HepG2 (cell line): ENCODE measurements around the gene DDX28. TPM values are rescaled to one million over a fixed set of nuclear protein-coding genes. Genes with fewer than 3 reads are reported as not detected.

ENCODE experiments used
- ATAC-seq: fragments of 200-7000 bp; cut with Tn5 transposase; 3 replicates; pipeline ENCODE4 v1.9.1; 2020; ENCODE audit warnings: mild to moderate bottlenecking, moderate library complexity
- BruUV-seq: library from RNA; stranded (reverse); fragments of 400-500 nt; replicated peaks from 2 replicates; lab custom pipeline; 2021; lab: Mats Ljungman, UMichigan
- CTCF ChIA-PET: fragments of 300-600 bp; formaldehyde crosslinking; extraction: SDS; loops from one replicate; lab custom pipeline; 2021; ENCODE audit warnings: low total read pairs, inconsistent platforms, low intra/inter-chr PET ratio; lab: Yijun Ruan, JAX
- POLR2A ChIA-PET: fragments of 350-600 bp; sonication (Branson Sonifier 250); formaldehyde crosslinking; loops from one replicate; lab custom pipeline; 2020; ENCODE audit warnings: antibody characterized with exemption, inconsistent platforms; lab: Yijun Ruan, JAX
- DNase-seq: peaks from one replicate; pipeline ENCODE4 v3.0.0-alpha.2; 2015; ENCODE audit warnings: low spot score
- FAIRE-seq: peaks from 3 replicates; lab custom pipeline; 2011; peaks lifted over from hg19 to GRCh38; lab: Jason Lieb, UNC
- H2AFZ ChIP-seq: one replicate; pipeline ENCODE4 v1.6.1; 2011; ENCODE audit warnings: low read length, inconsistent platforms
- H3K27ac ChIP-seq: fragments of 300-600 bp; 3 replicates; pipeline ENCODE4 v1.8.0; 2011; ENCODE audit warnings: mixed run types, mild to moderate bottlenecking, mixed read lengths, low read length, inconsistent platforms; ENCODE audit not compliant: insufficient read depth; ENCODE audit errors: extremely low read length
- H3K27me3 ChIP-seq, 2 experiments: fragments of 200-600 bp in 1 of 2; 2 replicates in 1 of 2; 3 replicates in 1 of 2; pipeline versions ENCODE4 v1.6.0 to v1.8.0; 2011; ENCODE audit warnings: low read length in 2 of 2, mild to moderate bottlenecking in 2 of 2, moderate library complexity in 2 of 2, inconsistent platforms in 1 of 2; ENCODE audit not compliant: insufficient read depth in 2 of 2, control insufficient read depth in 1 of 2
- H3K36me3 ChIP-seq, 2 experiments: fragments of 200-600 bp in 1 of 2; replicated peaks in 1 of 2; 2 replicates in 1 of 2; 3 replicates in 1 of 2; pipeline versions ENCODE4 v1.5.1 to v1.8.0; 2011; ENCODE audit warnings: low read length in 2 of 2, inconsistent platforms in 1 of 2; ENCODE audit not compliant: insufficient read depth in 2 of 2, control insufficient read depth in 1 of 2
- H3K4me1 ChIP-seq: 2 replicates; pipeline ENCODE4 v1.5.1; 2012; ENCODE audit warnings: low read length, inconsistent platforms; ENCODE audit not compliant: insufficient read depth
- H3K4me2 ChIP-seq: 2 replicates; pipeline ENCODE4 v1.6.0; 2011; ENCODE audit warnings: low read depth, low read length, inconsistent platforms
- H3K4me3 ChIP-seq, 3 experiments: fragments of 200-600 bp in 1 of 3; sonication (generic), shearing (Covaris generic) in 1 of 3; replicated peaks in 1 of 3; 2 replicates each; pipeline ENCODE4 v1.5.1; 2011 to 2016; ENCODE audit warnings: low read length in 3 of 3, inconsistent platforms in 2 of 3, low read depth in 2 of 3, mild to moderate bottlenecking in 2 of 3, control low read depth in 1 of 3, mixed read lengths in 1 of 3; ENCODE audit not compliant: insufficient read depth in 1 of 3
- H3K79me2 ChIP-seq: one replicate; pipeline ENCODE4 v1.6.1; 2011; ENCODE audit warnings: low read length, inconsistent platforms; ENCODE audit not compliant: insufficient read depth
- H3K9ac ChIP-seq: 2 replicates; pipeline ENCODE4 v1.6.0; 2011; ENCODE audit warnings: mild to moderate bottlenecking, low read depth, low read length, inconsistent platforms; ENCODE audit not compliant: insufficient read depth
- H3K9me3 ChIP-seq: 2 replicates; pipeline ENCODE4 v1.5.1; 2012; ENCODE audit warnings: mild to moderate bottlenecking, low read length
- H4K20me1 ChIP-seq: 2 replicates; pipeline ENCODE4 v1.6.0; 2011; ENCODE audit warnings: inconsistent platforms, mild to moderate bottlenecking, low read length, moderate library complexity; ENCODE audit not compliant: insufficient read depth
- CHCHD3 ChIP-seq: sonication (generic); formaldehyde crosslinking; IDR thresholded peaks from 2 replicates; pipeline ENCODE4 v1.8.0; 2022; ENCODE audit warnings: mild to moderate bottlenecking, missing genetic modification reagents, moderate library complexity
- ETV5 ChIP-seq: IDR thresholded peaks from 2 replicates; pipeline ENCODE4 v1.6.1; 2018; ENCODE audit warnings: missing biosample characterization, missing genetic modification reagents, inconsistent platforms, borderline replicate concordance
- KDM6A ChIP-seq: IDR thresholded peaks from 2 replicates; pipeline ENCODE4 v1.6.1; 2016; ENCODE audit warnings: low read depth
- KMT2A ChIP-seq: sonication (generic); formaldehyde crosslinking; IDR thresholded peaks from 2 replicates; pipeline ENCODE4 v1.4.0; 2020; ENCODE audit warnings: missing genetic modification reagents
- MLXIP ChIP-seq: sonication (generic); formaldehyde crosslinking; IDR thresholded peaks from 2 replicates; pipeline ENCODE4 v1.9.0; 2021; ENCODE audit warnings: missing genetic modification reagents, borderline replicate concordance
- POLR2G ChIP-seq: fragments of 200-400 bp; formaldehyde crosslinking; IDR thresholded peaks from 2 replicates; pipeline ENCODE4 v1.6.1; 2018; ENCODE audit warnings: mild to moderate bottlenecking, low read depth, low read length, moderate library complexity
- RELA ChIP-seq: sonication (generic); formaldehyde crosslinking; IDR thresholded peaks from 2 replicates; pipeline ENCODE4 v1.4.0; 2020; ENCODE audit warnings: missing genetic modification reagents
- SRY ChIP-seq: sonication (generic); formaldehyde crosslinking; IDR thresholded peaks from 2 replicates; pipeline ENCODE4 v1.8.0; 2022; ENCODE audit warnings: mild to moderate bottlenecking, missing genetic modification reagents
- ZFYVE20 ChIP-seq: sonication (generic); formaldehyde crosslinking; IDR thresholded peaks from 2 replicates; pipeline ENCODE4 v1.8.0; 2023; ENCODE audit warnings: low read depth, mild to moderate bottlenecking, moderate library complexity, missing genetic modification reagents, borderline replicate concordance
- ZNF205 ChIP-seq: IDR thresholded peaks from 2 replicates; pipeline ENCODE4 v1.6.1; 2018; ENCODE audit warnings: missing biosample characterization, missing genetic modification reagents
- ZNF607 ChIP-seq: sonication (generic); formaldehyde crosslinking; IDR thresholded peaks from 2 replicates; pipeline ENCODE4 v1.5.1; 2020; ENCODE audit warnings: missing genetic modification reagents, mild to moderate bottlenecking, borderline replicate concordance
- ZNF644 ChIP-seq: IDR thresholded peaks from 2 replicates; pipeline ENCODE4 v1.6.1; 2016; ENCODE audit warnings: low read depth
- ZNF724P ChIP-seq: sonication (generic); formaldehyde crosslinking; IDR thresholded peaks from 2 replicates; pipeline ENCODE4 v1.8.0; 2022; ENCODE audit warnings: missing genetic modification reagents, borderline replicate concordance
- ZNF839 ChIP-seq: sonication (generic); formaldehyde crosslinking; IDR thresholded peaks from 2 replicates; pipeline ENCODE4 v1.4.0; 2020; ENCODE audit warnings: missing genetic modification reagents, mild to moderate bottlenecking, borderline replicate concordance
- ZNF850 ChIP-seq: sonication (generic); formaldehyde crosslinking; conservative IDR thresholded peaks from 2 replicates; pipeline ENCODE4 v1.9.0; 2021; ENCODE audit warnings: mild to moderate bottlenecking, missing genetic modification reagents
- WGBS: methylation state at CpG from one replicate; pipeline ENCODE4 v1.1.6; 2017; ENCODE audit warnings: low lambda C conversion rate; 5-methylcytosine and 5-hydroxymethylcytosine counted together
- in situ Hi-C: cut with HindIII; loops from 2 replicates; pipeline ENCODE4 v1.10.0; 2017; ENCODE audit warnings: low pct_unique_long_range_greater_than_20kb; ENCODE audit not compliant: extremely low pct_ligation_motif_present
- intact Hi-C: fragments of 100-400 bp; cut with micrococcal nuclease; formaldehyde crosslinking; loops from one replicate; pipeline ENCODE4 v1.10.0; 2022; ENCODE audit not compliant: unreplicated experiment
- polyA plus RNA-seq, 8 experiments: library from polyadenylated mRNA; depleted of rRNA in 3 of 8; stranded (reverse) in 7 of 8; unstranded in 1 of 8; fragments of >200 nt; fragmentation: Illumina TruSeq in 4 of 8; extraction: Trizol in 4 of 8; gene quantifications; 2 replicates each; pipeline versions ENCODE4 v1.2.1 to v1.2.3, GENCODE V29; 2011 to 2016; ENCODE audit warnings: low read depth in 4 of 8, missing spikeins in 1 of 8, mixed read lengths in 1 of 8; ENCODE audit not compliant: insufficient read depth in 1 of 8
- total RNA-seq, 5 experiments: library from RNA; depleted of rRNA; stranded (reverse); fragments of >200 nt; fragmentation: Illumina TruSeq; extraction: Trizol; gene quantifications; 2 replicates each; pipeline ENCODE4 v1.2.3, GENCODE V29; 2016; ENCODE audit warnings: low read depth in 1 of 5
- TF ChIP-seq, protein P1 (sequence below): sonication (generic); formaldehyde crosslinking; IDR thresholded peaks from 2 replicates; pipeline ENCODE4 v1.4.0; 2020; ENCODE audit warnings: mild to moderate bottlenecking, low read depth, missing genetic modification reagents
- TF ChIP-seq, protein P2 (sequence below): sonication (generic); formaldehyde crosslinking; IDR thresholded peaks from 2 replicates; pipeline ENCODE4 v1.8.0; 2022; ENCODE audit warnings: mild to moderate bottlenecking, missing genetic modification reagents, moderate library complexity

Gene DDX28
- total and polyA plus RNA-seq, 2 of the 13 experiments (the other 11 are each of a cell fraction or from before 2014, with no cell fraction given) = 14.1 to 16.4 TPM

GRCh38 chr16:68022278-68022727 lies 729 bp downstream of the DDX28 start:
- Histone ChIP-seq H3K4me1 (peaks cover 24% of the 10 kb centered on the region), H3K36me3 (peaks cover 0 to 3% of the 10 kb centered on the region in 2 experiments; a peak in 1 of 5 replicates), H3K27ac (peak overlapping the region; percentile 83), H3K4me3 (peak overlapping the region; percentile 92 to 99 (median 92)), H3K79me2 (peaks cover 32% of the 10 kb centered on the region), H4K20me1 (no peaks in the 10 kb centered on the region), H3K4me2 (peak overlapping the region; percentile 96), H2AFZ (no peak overlapping the region), H3K9me3 (no peaks in the 10 kb centered on the region), H3K9ac (peak overlapping the region; percentile 94), H3K27me3 (no peaks in the 10 kb centered on the region; a peak in 1 of 5 replicates)
- POLR2A ChIA-PET = interaction anchor here (1.0 to 3.3 kb wide), 15 partner anchors 17 to 215 kb away, joined by 3 to 26 read pairs (median 10); partner anchors contain the start of genes DPEP2, LCAT, NFATC3 and PSMB10
- whole genome bisulfite sequencing = 0% methylated on average over 10 of the region's 19 CpGs
- FAIRE-seq (no peak), ATAC-seq (peak; percentile 23), DNase-seq (no peak)
- CTCF ChIA-PET = no interaction called here
- in situ Hi-C loops (no loop called here), intact Hi-C loops (no loop called here)
- no TSS peak for BruUV-seq
- TF ChIP-seq, protein P1, sequence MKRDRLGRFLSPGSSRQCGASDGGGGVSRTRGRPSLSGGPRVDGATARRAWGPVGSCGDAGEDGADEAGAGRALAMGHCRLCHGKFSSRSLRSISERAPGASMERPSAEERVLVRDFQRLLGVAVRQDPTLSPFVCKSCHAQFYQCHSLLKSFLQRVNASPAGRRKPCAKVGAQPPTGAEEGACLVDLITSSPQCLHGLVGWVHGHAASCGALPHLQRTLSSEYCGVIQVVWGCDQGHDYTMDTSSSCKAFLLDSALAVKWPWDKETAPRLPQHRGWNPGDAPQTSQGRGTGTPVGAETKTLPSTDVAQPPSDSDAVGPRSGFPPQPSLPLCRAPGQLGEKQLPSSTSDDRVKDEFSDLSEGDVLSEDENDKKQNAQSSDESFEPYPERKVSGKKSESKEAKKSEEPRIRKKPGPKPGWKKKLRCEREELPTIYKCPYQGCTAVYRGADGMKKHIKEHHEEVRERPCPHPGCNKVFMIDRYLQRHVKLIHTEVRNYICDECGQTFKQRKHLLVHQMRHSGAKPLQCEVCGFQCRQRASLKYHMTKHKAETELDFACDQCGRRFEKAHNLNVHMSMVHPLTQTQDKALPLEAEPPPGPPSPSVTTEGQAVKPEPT (CRISPR knock-in tag) = 0 out of 2 replicates have a peak, but pooled peaks have one; percentile 11
- TF ChIP-seq ETV5 (CRISPR knock-in tag) (0 out of 2 replicates have a peak, but pooled peaks have one; percentile 8), SRY (CRISPR knock-in tag) (0 out of 2 replicates have a peak, but pooled peaks have one; percentile 4), ZNF724P (CRISPR knock-in tag) (peak; percentile 39; the same call in 1 of the 2 replicates), ZNF850 (CRISPR knock-in tag) (no peak), ZNF607 (peak; percentile 4; the same call in 1 of the 2 replicates), ZNF839 (CRISPR knock-in tag) (peak; percentile 43; the same call in 1 of the 2 replicates), KDM6A (CRISPR knock-in tag) (no peak), CHCHD3 (peak; percentile 45; the same call in 1 of the 2 replicates), MLXIP (CRISPR knock-in tag) (no peak), KMT2A (CRISPR knock-in tag) (no peak), ZFYVE20 (CRISPR knock-in tag) (0 out of 2 replicates have a peak, but pooled peaks have one; percentile 21), ZNF644 (CRISPR knock-in tag) (no peak), ZNF205 (peak; percentile 17; the same call in 1 of the 2 replicates), RELA (no peak), POLR2G (no peak)
- TF ChIP-seq, protein P2, sequence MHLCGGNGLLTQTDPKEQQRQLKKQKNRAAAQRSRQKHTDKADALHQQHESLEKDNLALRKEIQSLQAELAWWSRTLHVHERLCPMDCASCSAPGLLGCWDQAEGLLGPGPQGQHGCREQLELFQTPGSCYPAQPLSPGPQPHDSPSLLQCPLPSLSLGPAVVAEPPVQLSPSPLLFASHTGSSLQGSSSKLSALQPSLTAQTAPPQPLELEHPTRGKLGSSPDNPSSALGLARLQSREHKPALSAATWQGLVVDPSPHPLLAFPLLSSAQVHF (CRISPR knock-in tag) = no peak
